NCI-H82 treated with DMSO at 0.1 percent for 48 hours (cell line): ENCODE data around the gene DAZAP1.
"Not testable (repeated sequence)": the region's sequence is repeated elsewhere in the genome, so short reads cannot be mapped to it uniquely, and the experiment has no call there.

ENCODE experiments used
- DNase-seq: peaks from one replicate; lab custom pipeline; 2025; ENCODE audit not compliant: unreplicated experiment; lab: John Stamatoyannopoulos, UW

Gene DAZAP1

DNA sequence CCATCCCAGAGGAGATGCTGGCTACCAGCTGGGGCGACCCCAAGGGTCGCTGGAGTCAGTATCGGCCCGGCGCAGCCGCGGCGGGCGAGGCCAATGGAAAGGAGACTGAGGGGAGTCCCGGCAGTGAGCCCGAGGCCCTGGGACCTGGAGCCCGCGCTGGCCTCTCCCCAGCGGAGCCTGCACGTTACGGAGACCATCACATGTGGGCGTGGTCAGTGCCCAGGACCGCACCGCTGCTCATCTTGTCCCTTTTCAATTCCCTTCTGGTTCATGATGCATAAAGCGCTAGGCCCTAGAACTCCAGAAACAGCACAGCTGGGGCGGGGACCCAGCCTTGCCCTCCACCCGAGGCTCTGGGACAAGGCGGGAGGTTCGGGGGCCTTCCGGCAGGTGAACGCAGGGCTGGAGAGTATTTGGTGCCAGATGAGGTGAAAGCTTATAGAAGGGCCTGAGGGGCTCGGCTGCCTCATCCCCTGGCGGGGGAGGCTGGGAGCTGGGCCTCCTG, 63.7 kb downstream of the DAZAP1 start:
- no peak for DNase-seq

DNA sequence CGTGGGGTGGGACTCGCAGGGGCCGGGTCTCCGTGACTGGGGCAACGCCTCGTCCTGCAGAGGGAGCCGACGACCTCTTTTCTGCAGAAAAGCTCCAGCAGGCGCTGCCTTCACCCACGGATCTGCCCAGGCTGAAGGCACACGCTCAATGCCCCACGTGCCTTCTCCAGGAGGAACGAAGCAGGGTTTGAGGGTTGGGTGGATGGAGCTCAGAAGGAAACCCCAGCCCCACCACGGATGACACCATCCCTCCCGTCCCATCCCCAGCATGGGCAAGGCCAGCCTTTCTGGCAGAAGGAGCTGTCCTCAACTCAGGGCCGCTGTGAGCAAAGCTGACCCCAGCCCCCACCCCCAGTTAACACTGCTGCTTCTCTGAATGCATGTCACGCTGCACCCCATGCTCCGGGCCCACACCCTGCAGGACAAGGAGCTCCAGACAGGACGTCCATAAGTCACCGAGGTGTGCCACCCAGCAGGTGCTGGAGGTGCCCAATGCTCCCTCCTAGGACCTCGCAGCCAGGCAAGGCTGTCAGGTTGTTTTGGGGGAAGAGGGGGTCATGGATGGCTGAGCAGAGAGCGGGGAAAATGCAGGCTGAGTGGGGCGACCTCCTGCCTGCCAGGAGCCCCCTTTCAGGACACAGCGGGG, 64.3 kb downstream of the DAZAP1 start:
- DNase-seq, result no peak

DNA sequence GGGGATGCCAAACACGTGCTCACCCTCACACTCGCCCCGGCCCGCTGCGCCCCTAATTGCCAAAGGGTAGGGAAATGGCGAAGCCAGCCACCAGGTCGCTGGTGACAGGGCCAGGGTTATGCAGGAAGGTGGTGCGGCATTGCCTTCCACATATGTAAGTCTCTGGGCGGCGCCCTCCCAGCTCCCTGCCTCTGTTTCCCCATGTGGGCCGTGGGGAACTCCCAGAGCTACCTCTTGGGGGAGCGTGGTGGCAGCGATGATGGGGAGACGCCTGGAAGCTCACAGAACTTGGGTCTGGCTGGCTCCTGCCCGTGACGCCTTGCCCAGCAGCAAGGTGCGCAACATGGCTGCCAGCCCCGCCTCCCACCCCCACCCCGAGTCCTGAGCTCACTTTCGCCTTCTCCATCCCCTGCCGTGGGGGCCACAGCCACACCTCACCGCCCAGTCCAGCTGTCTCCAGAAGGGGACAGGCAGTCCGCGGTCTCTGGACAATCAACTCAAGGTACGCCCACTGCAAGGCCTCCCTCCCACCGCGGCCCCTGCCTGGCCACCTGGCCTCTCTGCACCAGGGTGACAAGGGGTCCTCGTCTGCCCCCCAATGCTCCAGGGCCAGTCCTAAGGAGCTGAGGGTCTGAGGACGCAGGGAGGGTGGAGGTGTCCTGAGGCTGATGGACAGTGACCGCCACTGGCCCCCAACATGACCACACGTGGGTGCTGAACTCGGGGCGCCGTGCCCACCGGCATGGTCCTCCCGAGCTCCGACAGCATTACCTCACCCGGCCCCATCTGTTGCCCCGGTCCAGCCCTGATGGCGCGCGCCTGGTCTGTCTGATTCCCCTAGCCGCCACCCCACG, 65.1 kb downstream of the DAZAP1 start:
- no peak for DNase-seq

DNA sequence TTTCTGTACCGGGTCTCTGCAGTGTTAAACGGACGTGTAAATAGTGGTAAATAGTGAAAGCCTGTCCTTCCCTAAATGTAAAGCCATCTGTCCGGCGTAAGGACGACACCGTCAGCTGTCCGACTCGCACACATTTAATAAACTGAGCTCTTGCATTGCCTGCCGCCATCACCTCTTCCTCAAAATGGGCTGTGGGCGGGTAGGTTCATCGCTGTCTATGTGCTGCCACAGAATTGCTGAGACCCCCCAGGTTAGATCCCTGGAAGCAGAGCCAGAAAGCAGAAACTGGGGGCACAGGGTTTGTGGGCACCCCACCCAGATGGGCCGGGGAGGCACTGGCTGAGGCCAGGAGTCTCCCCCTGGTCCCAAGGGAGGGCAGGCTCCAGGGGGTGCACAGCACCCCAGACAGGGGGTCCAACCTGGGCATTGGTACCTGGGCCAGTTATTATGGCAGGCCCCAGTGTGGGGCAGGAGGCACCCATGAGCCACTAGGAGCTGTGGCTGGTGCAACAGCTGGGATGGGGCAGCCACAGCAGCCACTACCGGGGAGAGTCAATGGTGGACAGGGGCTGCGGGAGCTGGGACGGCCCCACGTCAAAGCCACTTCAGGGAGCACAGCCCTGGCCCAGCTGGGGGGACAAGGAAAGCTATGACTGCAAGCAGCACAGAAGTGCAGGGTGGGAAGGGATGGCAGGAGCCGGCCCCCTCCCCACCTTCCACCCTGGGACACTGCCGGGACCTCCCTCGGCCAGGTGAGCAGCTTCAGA, 65.9 kb downstream of the DAZAP1 start:
- DNase-seq, result no peak

GRCh38 chr19:1474011-1474764, 66.8 kb downstream of the DAZAP1 start:
- DNase-seq, result no peak

DNA sequence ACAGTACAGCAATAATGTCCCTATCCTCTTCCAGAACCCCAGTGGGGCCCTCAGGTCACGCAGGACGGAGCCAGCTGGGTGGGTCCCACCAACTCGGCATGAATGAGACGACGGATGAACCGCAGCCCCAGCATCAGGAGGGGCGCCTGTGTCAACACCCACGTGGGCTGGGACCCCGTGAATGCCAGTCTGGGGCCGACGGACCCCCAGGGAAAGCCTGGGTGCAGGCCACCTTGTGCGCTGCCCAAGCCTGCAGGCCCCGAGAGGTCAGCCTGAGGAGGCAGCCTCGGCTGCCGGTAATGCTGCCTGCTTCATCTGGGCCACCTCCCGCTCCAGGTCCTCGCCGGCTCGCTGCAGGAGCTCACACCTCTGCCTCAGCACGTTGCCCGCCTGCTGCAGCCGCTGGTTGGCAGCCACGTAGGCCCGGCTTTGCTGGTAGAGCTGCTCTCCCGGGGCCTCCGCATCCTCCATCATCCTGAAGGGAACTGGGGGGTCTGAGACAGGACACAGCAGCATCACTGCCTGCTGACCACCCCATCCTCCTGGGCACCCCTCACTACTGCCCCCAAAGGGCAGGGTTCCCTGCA, 67.5 kb downstream of the DAZAP1 start:
- DNase-seq, result no peak

- DNase-seq, result no peak
Observed at GRCh38 chr19:1475751-1476437, 68.5 kb downstream of the DAZAP1 start.

DNA sequence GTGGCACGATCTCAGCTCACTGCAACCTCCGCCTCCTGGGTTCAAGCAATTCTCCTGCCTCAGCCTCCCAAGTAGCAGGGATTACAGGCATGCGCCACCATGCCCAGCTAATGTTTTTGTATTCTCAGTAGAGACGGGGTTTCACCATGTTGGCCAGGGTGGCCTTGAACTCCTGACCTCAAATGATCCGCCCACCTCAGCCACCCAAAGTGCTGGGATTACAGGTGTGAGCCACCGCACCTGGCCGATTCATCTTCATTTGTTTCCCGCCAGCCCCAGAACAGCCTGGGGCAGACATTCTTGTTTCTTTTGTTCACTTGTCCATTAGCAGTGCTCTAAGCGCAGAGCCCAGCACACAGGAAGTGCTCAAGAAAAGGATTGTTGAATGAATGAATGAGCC, 69.7 kb downstream of the DAZAP1 start:
- DNase-seq, result not testable (repeated sequence)

DNA sequence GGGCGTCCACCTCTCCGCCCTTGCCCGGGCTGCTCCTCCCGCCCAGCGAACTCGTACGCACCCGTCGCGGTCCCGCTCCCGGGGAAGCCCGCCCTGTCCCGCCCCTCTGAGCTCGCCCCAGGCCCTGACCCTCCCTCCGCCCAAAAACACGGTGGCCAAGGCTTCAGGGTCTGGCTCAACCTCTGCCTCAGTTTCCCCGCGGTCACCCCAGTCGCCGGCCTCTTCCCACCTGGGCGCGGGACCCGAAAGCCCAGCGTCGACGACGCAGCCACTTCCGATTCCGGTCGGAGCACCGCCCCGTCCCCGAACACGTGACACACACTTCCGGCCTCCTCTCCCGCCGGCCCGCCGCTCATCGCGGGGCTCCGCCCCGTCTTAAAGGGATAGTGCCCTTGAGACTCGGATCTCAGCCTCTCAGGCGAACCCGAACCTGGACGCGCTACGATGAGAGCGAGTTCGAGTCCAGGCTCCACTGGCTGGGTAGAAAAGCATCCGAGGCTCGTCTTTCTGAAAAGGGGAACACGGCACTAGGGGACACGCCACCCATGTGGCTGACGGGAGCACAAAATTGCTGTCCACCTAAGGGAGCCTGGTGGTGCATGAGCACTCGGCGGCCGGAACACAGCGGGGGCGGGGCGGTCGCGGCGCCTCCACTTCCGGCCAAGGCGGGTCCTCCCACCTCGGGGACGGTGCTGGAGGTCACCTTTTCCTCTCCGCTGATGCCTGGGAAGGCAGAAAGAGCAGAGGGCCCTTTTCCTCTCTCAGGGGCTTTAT, 71.7 kb downstream of the DAZAP1 start, which contains the start of gene C19orf25:
TSS of gene C19orf25 (minus strand) at position 282 of the 774 bp plus-strand sequence. CDS start 312 bp downstream, outside the sequence.
- peak; percentile 67 for DNase-seq

GRCh38 chr19:1481224-1481892, 74.0 kb downstream of the DAZAP1 start:
- no peak for DNase-seq

GRCh38 chr19:1481893-1482360, 74.5 kb downstream of the DAZAP1 start:
- no peak for DNase-seq

DNA sequence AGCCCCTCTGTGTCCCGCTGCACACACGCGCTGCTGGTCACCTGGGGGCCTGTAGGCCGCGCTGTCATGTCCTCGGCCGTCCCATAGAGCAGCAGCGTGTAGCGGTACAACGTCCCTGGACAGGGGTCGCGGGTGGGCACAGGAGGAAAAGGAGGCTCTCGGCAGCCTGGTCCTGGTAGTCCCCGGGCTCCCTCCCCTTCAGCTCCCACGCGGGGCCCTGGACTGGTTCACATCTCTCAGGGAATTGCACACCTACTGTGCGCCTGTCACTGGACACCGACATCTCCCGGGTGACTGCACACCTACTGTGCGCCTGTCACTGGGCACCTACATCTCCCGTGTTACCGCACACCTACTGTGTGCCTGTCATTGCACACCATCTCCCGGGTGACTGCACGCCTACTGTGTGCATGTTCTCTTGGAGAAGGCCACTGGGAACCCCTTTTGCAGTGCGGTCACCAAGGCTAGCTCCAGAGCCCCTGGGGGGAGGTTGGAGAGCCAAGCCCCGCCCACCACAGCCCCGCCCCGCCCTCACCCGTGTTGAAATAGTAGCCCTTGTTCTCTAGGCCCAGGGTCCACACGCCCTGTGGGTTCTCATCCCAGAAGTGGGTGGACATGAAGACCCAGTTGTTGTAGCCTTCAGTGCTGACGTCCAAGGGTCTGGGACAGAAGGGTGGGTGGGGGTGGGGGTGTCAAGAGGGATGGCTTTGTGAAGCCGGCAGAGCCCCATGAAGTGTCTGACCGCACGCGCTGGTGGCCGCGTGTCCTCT, 75.2 kb downstream of the DAZAP1 start:
- no peak for DNase-seq

- DNase-seq, result no peak
Observed at GRCh38 chr19:1483131-1483978, 76.0 kb downstream of the DAZAP1 start.

- DNase-seq, result no peak
Observed at GRCh38 chr19:1483979-1484428, 76.6 kb downstream of the DAZAP1 start.
